GM21786 (cell line): ENCODE data around the gene NOTCH3.

Experiments
- ATAC-seq: cut with Tn5 transposase; IDR thresholded peaks from one replicate; pipeline ENCODE4 v1.9.1; 2021; ENCODE audit not compliant: unreplicated experiment

The NOTCH3 gene

DNA sequence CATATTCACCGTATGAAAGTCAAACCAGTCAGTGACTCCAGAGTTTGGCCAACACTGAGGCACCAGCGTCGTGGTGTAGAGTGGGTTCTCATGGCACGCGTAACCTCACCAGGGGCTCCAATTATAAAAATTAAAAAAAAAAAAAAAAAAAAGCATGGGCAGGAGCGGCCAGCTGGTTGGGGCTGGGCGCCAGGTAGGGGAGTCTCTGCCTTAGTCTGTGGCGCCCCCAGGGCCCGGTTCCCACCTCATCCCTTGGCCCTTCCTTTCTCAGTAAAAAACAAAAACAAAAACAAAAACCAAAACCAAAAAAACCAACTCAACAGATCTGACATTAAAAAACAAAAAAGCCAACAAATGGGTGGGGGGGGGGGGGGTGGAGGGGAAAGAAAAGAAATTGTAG, 36.1 kb upstream of the NOTCH3 start:
- ATAC-seq, result no peak

GRCh38 chr19:15235781-15236180, 35.0 kb upstream of the NOTCH3 start:
- no peak for ATAC-seq

- no peak for ATAC-seq
Observed at GRCh38 chr19:15234431-15235130, 33.8 kb upstream of the NOTCH3 start.

DNA sequence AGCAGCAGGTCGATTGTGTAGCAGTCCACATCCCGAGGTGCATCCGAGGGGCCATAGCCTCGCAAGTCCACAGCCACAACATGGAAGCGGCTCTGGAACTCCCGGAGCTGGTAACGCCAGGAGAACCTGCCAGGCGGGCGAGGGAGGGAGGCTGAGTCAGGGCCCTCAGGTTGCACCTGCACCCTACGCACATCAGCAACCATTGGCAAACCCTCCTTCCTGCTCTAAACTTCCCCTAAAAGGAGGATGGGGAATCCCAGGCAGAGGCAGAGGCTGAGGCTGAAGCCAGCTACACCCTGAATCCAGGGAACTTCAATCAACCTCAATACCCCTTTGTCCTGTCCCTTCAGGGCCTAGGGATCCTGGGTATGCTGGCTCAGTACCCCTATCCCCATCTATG, 30.5 kb upstream of the NOTCH3 start:
- ATAC-seq, result no peak

DNA sequence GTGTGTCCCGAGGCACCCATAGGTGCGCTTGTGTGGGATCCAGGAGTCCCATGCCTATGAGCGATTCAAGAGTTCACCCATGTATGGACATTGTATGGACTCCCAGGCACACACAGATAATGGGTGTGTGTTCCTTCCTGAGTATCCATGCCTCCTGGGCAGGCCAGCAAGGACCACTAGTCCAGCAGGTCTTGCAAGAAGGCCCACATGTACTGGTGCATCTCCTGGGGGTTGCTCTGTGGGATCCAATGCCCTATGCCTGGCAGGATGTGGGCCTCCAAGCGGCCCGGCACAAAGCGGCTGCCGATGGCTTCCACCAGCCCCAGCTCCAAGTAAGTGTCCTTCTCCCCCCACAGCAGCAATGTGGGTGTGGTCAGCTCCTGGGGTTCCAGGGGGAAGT, 26.5 kb upstream of the NOTCH3 start:
- ATAC-seq, result no peak

DNA sequence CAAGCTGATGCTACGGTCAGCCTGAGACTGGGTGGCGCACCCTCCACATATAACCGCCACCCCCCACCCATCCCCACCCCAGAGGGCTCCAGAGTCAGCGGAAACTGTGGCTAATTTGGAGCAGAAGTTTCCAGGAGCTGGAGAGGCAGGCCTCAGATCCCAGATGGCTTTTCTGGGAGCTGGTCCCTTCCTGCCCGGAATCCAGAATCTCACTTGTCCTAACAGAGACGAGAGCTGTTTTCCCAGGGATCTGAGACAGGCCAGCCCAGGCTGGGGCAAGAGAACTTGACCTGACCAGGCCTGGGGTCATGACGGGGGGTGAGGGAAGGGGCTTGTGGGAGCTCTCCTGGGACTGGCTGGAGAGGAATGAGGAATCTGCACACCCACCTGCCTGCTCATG, 25.0 kb upstream of the NOTCH3 start:
- ATAC-seq, result no peak

- ATAC-seq, result no peak
Observed at GRCh38 chr19:15223649-15224361, 23.0 kb upstream of the NOTCH3 start.

- peak; percentile 66 for ATAC-seq
Observed at GRCh38 chr19:15222738-15223648, 22.2 kb upstream of the NOTCH3 start.

DNA sequence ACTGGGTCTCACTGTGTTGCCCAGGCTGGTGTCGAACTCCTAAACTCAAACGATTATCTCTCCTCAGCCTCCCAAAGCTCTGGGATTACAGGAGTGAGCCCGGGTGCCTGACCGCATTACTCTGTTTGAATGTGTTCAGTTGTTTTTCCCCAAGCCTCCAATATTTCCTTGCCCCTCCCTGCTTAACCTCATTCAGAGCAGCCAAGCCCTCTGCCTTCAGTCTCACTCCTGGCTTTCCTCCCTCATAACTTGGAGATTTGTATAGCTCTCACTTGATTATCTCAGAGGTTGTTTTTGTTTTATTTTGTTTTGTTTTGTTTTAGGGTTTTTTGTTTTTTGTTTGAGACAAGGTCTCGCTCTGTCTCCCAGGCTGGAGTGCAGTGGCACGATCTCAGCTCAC, 20.0 kb upstream of the NOTCH3 start:
- no peak for ATAC-seq

- no peak for ATAC-seq
Observed at GRCh38 chr19:15218501-15218900, 17.7 kb upstream of the NOTCH3 start.

DNA sequence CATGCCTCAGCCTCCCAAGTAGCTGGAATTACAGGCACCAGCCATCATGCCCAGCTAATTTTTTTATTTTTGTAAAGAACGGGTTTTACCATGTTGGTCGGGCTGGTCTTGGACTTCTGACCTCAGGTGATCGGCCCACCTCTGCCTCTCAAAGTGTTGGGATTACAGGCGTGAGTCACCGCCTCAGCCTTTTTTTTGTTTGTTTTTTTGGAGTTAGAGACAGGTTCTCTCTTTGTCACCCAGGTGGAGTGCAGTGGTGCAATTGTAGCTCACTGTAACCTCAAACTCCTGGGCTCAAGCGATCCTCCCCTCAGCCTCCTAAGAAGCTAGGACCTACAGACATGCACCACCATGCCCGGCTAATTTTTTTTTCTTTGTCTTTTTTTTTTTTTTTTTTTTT, 15.6 kb upstream of the NOTCH3 start:
- ATAC-seq, result no peak

- ATAC-seq, result no peak
Observed at GRCh38 chr19:15213715-15214381, 13.1 kb upstream of the NOTCH3 start.

GRCh38 chr19:15212711-15213110, 11.9 kb upstream of the NOTCH3 start:
- no peak for ATAC-seq

- ATAC-seq, result no peak
Observed at GRCh38 chr19:15210323-15210781, 9.6 kb upstream of the NOTCH3 start.

DNA sequence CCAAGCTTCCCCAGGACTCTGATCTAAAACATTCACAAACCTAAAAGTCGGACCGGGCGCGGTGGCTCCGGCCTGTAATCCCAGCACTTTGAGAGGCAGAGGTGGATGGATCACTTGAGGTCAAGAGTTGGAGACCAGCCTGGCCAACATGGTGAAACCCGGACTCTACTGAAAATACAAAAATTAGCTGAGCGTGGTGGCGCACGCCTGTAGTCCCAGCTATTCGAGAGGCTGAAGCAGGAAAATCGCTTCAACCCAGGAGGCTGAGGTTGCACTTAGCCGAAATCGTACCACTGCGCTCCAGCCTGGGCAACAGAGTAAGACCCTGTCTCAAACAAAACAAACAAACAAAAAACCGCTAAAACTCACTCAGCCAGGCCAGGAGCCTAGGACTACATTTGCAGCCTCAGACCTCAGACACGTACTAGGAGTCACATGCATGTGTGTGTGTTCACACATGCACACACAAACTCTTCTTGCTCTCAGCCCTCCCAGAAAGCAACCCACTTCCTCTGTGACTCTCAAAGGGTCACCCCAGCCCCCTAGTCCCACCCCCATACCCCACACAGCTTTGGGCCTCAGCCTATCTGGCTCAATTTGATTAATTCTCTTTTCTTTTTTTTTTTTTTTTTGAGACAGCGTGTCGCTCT, 704 bp upstream of the NOTCH3 start:
- no peak for ATAC-seq

DNA sequence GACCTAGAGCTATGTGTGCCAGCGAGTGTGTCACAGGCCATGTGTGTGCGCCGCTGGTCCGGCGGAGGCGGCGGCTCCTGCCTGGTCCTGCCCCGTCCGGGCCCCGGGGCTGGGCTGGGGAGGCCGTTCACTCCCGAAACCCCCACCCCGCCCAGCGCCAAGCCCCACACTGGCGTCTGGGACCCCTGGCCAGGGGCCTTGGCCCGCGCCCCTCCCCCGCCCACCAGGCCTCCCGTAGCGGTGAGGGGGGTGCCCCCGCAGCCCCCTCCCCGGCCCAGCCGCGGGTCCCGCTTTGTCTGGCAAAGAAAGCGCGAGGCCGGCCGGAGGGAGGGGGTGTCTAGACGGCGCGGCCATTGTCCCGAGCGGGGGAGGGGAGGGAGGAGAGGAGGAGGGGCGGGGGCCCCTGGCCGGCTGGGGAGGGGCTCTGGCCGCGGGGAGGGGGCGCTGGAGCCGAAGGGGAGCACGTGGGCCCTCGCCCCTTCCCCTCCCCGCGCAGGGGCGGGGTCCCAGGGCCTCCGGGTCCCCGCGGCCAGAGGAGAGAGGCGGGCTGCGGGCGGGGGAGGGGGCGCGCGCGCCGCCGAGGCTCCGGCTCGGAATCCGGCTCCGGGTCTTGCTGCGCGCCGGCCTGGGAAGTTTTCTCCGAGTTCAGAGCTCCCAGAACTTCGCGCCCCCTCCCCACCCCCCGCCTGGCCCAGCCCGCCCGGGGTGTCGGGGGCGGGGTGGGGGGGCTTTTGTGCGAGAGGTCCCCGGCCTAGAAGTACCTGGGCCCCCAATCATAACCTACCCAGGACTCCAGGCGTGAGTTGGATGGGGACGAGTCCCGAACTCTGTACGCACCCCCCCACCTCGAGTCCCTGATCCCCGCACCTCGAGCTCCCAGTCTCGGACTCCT, 888 bp downstream of the NOTCH3 start:
- no peak for ATAC-seq

- no peak for ATAC-seq
Observed at GRCh38 chr19:15198951-15199660, 1.7 kb downstream of the NOTCH3 start.

DNA sequence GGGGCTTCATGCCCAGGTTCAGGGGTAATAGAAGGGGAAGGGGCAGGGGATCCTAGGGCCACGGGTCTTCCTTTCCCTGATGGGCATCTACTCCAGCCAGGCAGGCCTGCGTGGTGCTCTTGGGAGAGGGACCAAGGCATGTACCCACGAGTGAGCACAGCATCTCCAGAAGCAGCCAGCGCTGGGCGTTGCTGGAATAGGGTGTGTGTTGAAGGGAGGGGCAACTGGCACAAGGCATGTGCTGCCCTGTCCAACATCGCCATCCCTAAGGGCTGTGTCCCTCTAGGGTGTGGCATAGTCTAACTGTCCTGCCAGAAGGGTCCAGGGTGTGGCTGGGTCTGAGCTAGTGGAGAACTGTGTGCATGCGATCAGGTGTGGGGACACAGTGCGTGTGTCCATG, 2.9 kb downstream of the NOTCH3 start:
- ATAC-seq, result no peak
